Erythroblast (primary cell): Measurements from ENCODE around the gene TSPO.

Experiments
- GATA1 ChIP-seq: IDR thresholded peaks from 2 replicates; pipeline ENCODE4 v1.6.1; 2011; ENCODE audit warnings: low read depth, mild to moderate bottlenecking, control low read depth, low read length, moderate library complexity
- POLR2A ChIP-seq: IDR thresholded peaks from 2 replicates; pipeline ENCODE4 v1.6.1; 2011; ENCODE audit warnings: mild to moderate bottlenecking, low read length

DNA sequence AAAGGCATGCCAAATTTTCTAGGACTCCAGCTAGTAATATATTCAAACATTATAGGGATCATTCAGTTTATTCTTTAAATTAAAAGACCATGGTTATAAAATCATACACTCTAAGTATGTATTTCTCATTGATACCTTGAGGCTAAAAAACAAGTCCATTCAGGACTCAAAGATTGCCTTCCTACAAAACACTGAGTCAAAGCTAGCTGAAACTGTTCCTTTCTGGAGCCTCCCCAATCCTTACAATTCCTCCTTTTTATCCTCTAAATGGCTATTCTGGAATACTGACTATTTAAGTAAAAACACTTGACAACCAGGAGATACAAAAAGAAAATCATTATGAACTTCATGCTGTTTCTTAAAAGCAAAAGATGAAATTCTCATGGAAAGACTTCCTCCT is 40.5 kb downstream of the TSPO start:
- TF ChIP-seq POLR2A (no peak), GATA1 (no peak)
